ENCODE data around the gene GRK1. TPM values are rescaled to one million over a fixed set of nuclear protein-coding genes. Genes with fewer than 3 reads are reported as not detected.

GRK1 gene
- total and polyA plus RNA-seq, 2 of the 4 experiments (the other 2 are of a cell fraction): not detected

DNA sequence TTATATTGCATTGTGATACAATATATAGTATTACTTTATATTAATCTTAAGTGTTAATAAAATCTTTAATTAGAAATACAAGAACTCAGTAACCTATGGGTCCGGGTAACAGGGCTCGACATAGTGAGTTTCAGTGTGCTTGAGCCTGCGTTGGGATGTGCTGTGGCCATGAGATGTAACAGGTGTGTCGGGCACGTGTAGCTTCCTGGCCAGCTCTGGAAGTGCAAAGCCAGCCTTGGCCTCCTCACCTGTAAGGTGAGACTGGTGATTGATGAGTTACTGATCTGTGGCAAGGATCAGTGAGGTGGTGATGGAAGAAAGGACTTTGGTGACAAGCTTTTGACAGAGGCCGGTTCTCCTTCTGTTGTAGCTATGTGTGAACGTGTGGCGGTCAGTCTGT is 28.2 kb upstream of the GRK1 start:
- Histone ChIP-seq H3K4me1 (ENCODE audit: control insufficient read depth, insufficient read depth, low read length) (no peaks in the 10 kb centered on the region), H4K8ac (ENCODE audit: low read depth in 2 of 2, low read length in 2 of 2) (no peak overlapping the region), H3K36me3 (ENCODE audit: control insufficient read depth, insufficient read depth, low read length) (peaks cover 58% of the 10 kb centered on the region), H2BK15ac (ENCODE audit: low read depth, low read length) (no peak overlapping the region), H3K9me3 (ENCODE audit: control insufficient read depth, insufficient read depth, low read length) (no peaks in the 10 kb centered on the region), H3K56ac (ENCODE audit: extremely low read depth, insufficient read depth, low read length) (no peak overlapping the region), H3K23ac (ENCODE audit: low read depth, low read length) (no peak overlapping the region), H2BK5ac (ENCODE audit: low read depth, low read length, poor library complexity, severe bottlenecking) (no peak overlapping the region), H2BK20ac (ENCODE audit: low read depth, low read length) (no peak overlapping the region), H3K18ac (ENCODE audit: low read depth, low read length) (no peak overlapping the region), H3K9me1 (ENCODE audit: insufficient read depth, low read length) (peaks cover 13% of the 10 kb centered on the region; the same call in 1 of the 2 replicates), H3K79me1 (ENCODE audit: low read depth in 1 of 2, low read length in 2 of 2) (peaks cover 8 to 30% of the 10 kb centered on the region in 2 experiments; a peak in 3 of 4 replicates), H4K20me1 (ENCODE audit: insufficient read depth, low read length) (no peaks in the 10 kb centered on the region; the same call in 1 of the 2 replicates), H3K9ac (ENCODE audit: low read depth, low read length) (no peak overlapping the region), H3K14ac (replicated peaks; ENCODE audit: low read depth, low read length) (no peak overlapping the region), H2AK9ac (replicated peaks; ENCODE audit: low read depth, low read length, poor library complexity) (no peak overlapping the region), H2BK120ac (ENCODE audit: low read depth, low read length) (no peak overlapping the region), H4K5ac (ENCODE audit: low read depth, low read length) (no peak overlapping the region), H2AK5ac (ENCODE audit: low read depth, low read length) (no peak overlapping the region), H3K27ac (ENCODE audit: insufficient read depth, low read length) (no peak overlapping the region), H3K4me3 (ENCODE audit: insufficient read depth, low read depth, low read length) (no peak overlapping the region), H4K91ac (ENCODE audit: insufficient read depth, low read depth, low read length) (no peak overlapping the region), H3K4ac (ENCODE audit: low read depth, low read length) (no peak overlapping the region), H3K27me3 (ENCODE audit: control insufficient read depth, insufficient read depth, low read length) (no peaks in the 10 kb centered on the region), H2AFZ (replicated peaks; ENCODE audit: low read length, poor library complexity) (no peak overlapping the region), H3K4me2 (ENCODE audit: low read depth, low read length) (no peak overlapping the region)
- in situ Hi-C loops (cut with MboI; ENCODE audit: low sequenced_read_pairs) (no loop called here), dilution Hi-C loops (cut with HindIII; ENCODE audit: low sequenced_read_pairs, unreplicated experiment) (no loop called here), intact Hi-C loops (cut with micrococcal nuclease) (no loop called here)
- BruUV-seq (replicated peaks): no TSS peak
- ChIA-PET CTCF (no interaction called here), POLR2A (ENCODE audit: unreplicated experiment) (no interaction called here)
- WGBS, 2 experiments (ENCODE audit: extremely low coverage in 2 of 2, insufficient read length in 1 of 2): 80% methylated on average over 2 of the region's 8 CpGs; no CpG with 5 or more reads in 1 of the 2 experiments
- TF ChIP-seq CEBPB (IDR thresholded peaks at IDR 0.05; ENCODE audit: low read depth, low read length): no peak
- TF ChIP-seq RFX5 (IDR thresholded peaks at IDR 0.05; ENCODE audit: low read depth, low read length): no peak
- no peak for TF ChIP-seq MXI1 (IDR thresholded peaks at IDR 0.05; ENCODE audit: borderline replicate concordance, low read depth, low read length)
- TF ChIP-seq, protein P1, sequence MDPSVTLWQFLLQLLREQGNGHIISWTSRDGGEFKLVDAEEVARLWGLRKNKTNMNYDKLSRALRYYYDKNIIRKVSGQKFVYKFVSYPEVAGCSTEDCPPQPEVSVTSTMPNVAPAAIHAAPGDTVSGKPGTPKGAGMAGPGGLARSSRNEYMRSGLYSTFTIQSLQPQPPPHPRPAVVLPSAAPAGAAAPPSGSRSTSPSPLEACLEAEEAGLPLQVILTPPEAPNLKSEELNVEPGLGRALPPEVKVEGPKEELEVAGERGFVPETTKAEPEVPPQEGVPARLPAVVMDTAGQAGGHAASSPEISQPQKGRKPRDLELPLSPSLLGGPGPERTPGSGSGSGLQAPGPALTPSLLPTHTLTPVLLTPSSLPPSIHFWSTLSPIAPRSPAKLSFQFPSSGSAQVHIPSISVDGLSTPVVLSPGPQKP (IDR thresholded peaks at IDR 0.05; ENCODE audit: borderline replicate concordance, low read depth, low read length): no peak
- DNase-seq: no peak
- no peak for ATAC-seq (ENCODE audit: low read depth)

Data from IMR-90 (cell line).